ENCODE measurements around the gene MMEL1.
"Not testable (repeated sequence)": the region's sequence is repeated elsewhere in the genome, so short reads cannot be mapped to it uniquely, and the experiment has no call there.

MMEL1 gene

GRCh38 chr1:2556277-2556677, 76.5 kb downstream of the MMEL1 start, which contains the start of gene TNFRSF14:
Gene TNFRSF14, plus strand, starts transcription at chr1:2556371. Its CDS starts 294 bp downstream, at chr1:2556665.
- peak; percentile 76 for DNase-seq

GRCh38 chr1:2555634-2556276, 77.1 kb downstream of the MMEL1 start:
- DNase-seq = peak; percentile 68

GRCh38 chr1:2554621-2555387, 78.0 kb downstream of the MMEL1 start:
- peak; percentile 61 for DNase-seq

- DNase-seq = no peak
Measured at GRCh38 chr1:2553871-2554620, 78.8 kb downstream of the MMEL1 start.

- not testable (repeated sequence) for DNase-seq
Measured at GRCh38 chr1:2553076-2553475, 79.7 kb downstream of the MMEL1 start.

GRCh38 chr1:2552189-2552588, 80.6 kb downstream of the MMEL1 start:
- no peak for DNase-seq

GRCh38 chr1:2551544-2551943, 81.3 kb downstream of the MMEL1 start:
- not testable (repeated sequence) for DNase-seq

- not testable (repeated sequence) for DNase-seq
Measured at GRCh38 chr1:2550309-2550861, 82.4 kb downstream of the MMEL1 start.

GRCh38 chr1:2549367-2550029, 83.3 kb downstream of the MMEL1 start:
- DNase-seq = not testable (repeated sequence)

- DNase-seq = peak; percentile 83
Measured at GRCh38 chr1:2548068-2548589, 84.7 kb downstream of the MMEL1 start.

- peak; percentile 40 for DNase-seq
Measured at GRCh38 chr1:2547210-2548067, 85.4 kb downstream of the MMEL1 start.

GRCh38 chr1:2546515-2547209, 86.2 kb downstream of the MMEL1 start:
- DNase-seq = peak; percentile 75

- DNase-seq = peak; percentile 86
Measured at GRCh38 chr1:2545754-2546514, 86.9 kb downstream of the MMEL1 start.

GRCh38 chr1:2544875-2545640, 87.8 kb downstream of the MMEL1 start:
- no peak for DNase-seq

GRCh38 chr1:2544093-2544874, 88.5 kb downstream of the MMEL1 start:
- DNase-seq = no peak

GRCh38 chr1:2543543-2544092, 89.2 kb downstream of the MMEL1 start:
- peak; percentile 59 for DNase-seq

- no peak for DNase-seq
Measured at GRCh38 chr1:2542246-2542915, 90.4 kb downstream of the MMEL1 start.
